OCI-LY7 (cell line): Measurements from ENCODE around the gene ZSWIM2.

Experiments used
- CTCF ChIP-seq: fragments of 200-600 bp; sonication (generic); conservative IDR thresholded peaks from 2 replicates; pipeline ENCODE4 v1.5.1; 2014; ENCODE audit warnings: mild to moderate bottlenecking, antibody characterized with exemption, low read length, moderate library complexity, mixed read lengths
- EZH2phosphoT487 ChIP-seq: fragments of 200-600 bp; sonication (generic); IDR thresholded peaks from 2 replicates; pipeline ENCODE4 v1.6.1; 2018; ENCODE audit warnings: low read depth, borderline replicate concordance, mild to moderate bottlenecking, mixed run types, antibody characterized with exemption, low read length, moderate library complexity, mixed read lengths

GRCh38 chr2:186862869-186863709 lies 14.1 kb upstream of the ZSWIM2 start:
- peak; percentile 81 for TF ChIP-seq CTCF
- no peak for TF ChIP-seq EZH2phosphoT487
